AG09319 (cell line): ENCODE measurements around the gene TRIM31.

ENCODE experiments used
- DNase-seq: peaks from one replicate; pipeline ENCODE4 v3.0.0-alpha.2; 2010; ENCODE audit warnings: low read depth; ENCODE audit errors: extremely low read depth
- TF ChIP-seq, protein P1 (sequence below): IDR thresholded peaks from 2 replicates; pipeline ENCODE4 v1.5.1; 2011; ENCODE audit warnings: low read depth, mild to moderate bottlenecking, inconsistent platforms, low read length, moderate library complexity

TRIM31 gene

DNA sequence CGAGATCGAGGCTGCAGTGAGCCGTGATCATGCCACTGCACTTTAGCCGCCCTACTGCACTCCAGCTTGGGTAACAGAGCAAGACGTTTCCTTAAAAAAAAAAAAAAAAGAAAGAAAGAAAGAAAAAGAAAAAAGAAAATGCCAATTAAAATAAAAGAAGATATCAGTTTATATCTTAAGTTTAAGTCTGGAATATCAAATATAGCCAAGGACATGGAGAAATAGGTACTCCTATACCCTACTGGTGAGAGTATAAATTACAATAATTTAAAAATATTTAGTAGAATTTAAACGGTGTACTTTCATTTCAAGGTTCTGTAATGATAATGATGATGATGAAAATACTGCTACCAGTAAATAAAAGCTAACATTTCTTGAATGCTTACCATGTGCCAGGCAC is 3.8 kb upstream of the TRIM31 start:
- TF ChIP-seq, protein P1, sequence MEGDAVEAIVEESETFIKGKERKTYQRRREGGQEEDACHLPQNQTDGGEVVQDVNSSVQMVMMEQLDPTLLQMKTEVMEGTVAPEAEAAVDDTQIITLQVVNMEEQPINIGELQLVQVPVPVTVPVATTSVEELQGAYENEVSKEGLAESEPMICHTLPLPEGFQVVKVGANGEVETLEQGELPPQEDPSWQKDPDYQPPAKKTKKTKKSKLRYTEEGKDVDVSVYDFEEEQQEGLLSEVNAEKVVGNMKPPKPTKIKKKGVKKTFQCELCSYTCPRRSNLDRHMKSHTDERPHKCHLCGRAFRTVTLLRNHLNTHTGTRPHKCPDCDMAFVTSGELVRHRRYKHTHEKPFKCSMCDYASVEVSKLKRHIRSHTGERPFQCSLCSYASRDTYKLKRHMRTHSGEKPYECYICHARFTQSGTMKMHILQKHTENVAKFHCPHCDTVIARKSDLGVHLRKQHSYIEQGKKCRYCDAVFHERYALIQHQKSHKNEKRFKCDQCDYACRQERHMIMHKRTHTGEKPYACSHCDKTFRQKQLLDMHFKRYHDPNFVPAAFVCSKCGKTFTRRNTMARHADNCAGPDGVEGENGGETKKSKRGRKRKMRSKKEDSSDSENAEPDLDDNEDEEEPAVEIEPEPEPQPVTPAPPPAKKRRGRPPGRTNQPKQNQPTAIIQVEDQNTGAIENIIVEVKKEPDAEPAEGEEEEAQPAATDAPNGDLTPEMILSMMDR, result no peak
- no peak for DNase-seq

DNA sequence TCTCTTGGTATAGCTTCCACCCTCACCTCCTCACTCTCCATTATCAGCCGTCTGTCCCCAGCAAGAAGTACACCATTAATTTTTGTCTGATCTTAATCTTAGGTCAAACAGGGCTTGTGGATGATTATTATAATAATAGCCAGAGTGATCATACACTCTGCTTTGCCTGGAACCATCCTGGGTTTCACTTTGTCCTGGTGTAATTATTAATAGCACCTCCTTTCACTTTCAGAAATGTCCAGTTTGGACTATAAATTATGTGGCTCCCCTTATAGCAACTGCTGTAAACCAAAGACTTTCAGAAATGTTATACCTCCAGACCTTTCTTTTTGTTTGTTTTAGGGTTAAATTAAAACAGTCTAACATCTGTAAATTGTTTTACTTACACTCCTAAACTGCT is 951 bp upstream of the TRIM31 start:
- TF ChIP-seq, protein P1, result no peak
- no peak for DNase-seq

- no peak for DNase-seq
- TF ChIP-seq, protein P1, result no peak
These were observed 392 bp downstream of the TRIM31 start for GRCh38 chr6:30112402-30112994.

DNA sequence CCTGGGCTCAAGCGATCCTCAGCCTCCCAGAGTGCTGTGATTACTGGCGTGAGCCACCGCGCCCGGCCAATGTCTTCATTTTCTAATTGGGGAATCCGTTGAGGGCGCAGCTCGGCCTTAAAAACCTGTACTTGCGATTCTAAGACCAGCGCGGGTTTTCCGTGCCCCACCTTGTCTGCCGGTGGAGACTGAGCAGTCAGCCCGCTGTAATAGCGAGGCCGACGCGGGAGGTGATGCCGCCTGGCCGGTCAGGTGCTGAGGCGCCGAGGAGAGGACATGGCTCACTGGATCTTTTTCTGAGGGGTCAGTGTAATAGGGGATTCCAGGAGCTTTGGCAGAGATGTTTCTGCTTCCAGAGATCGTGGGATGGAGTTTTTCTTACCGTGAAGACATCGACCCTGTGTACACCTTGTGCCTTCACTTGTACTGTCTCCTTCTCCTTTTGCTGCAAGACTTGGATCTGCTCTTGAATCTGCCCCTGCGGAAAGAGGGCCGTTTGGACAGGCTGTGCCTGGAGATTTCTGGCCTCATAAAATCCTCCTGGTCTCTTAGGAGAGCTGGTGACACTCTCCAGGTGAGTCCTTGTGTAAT is 1.5 kb downstream of the TRIM31 start:
- DNase-seq, result no peak
- TF ChIP-seq, protein P1, result no peak

- DNase-seq, result no peak
- TF ChIP-seq, protein P1, result no peak
These were observed 8.2 kb downstream of the TRIM31 start for GRCh38 chr6:30104661-30105060.

GRCh38 chr6:30103872-30104179 is 9.1 kb downstream of the TRIM31 start:
- no peak for DNase-seq
- TF ChIP-seq, protein P1, result no peak

DNA sequence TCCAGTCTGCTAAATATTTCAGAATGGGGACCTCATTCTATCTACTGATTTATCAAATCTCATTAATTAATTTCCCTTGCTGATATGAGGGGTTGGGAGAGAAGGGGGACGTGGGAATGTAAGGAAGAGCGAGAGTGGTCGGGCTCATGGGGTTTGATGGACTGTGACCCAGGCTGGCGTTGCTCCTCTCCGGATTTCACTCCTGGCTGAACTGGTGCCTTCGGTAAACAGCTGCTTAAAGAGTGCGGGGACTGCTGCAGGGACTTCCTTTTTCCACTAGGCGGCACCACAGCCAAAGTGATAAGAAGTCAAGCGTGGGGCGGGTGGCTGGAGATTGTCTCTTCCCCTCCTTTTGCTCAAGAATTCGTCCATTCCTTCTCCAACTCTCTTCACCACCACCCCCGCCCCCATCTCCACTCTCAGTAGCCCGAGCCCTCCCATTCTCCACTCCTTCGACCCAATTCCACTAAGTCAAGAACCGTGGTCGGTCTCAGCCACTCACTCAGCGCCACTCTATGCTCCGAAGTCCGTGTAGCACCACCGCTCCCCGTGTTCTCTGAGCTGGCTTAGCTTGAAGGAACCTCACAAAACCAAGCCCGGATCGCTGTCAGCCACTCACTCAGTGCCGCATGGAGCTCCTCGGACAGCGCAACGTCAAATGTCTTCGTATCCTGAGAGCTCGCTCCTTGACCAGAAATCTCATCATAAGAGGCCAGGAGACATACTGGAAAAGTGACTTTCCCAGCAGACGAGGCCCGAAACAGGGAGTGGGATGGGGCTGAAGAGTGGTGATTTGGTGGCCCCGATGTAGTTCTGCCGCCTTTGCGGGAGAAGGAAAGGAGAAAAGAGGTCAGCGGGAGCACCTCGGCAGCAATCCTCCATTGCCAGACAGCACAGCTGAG is 9.7 kb downstream of the TRIM31 start:
- TF ChIP-seq, protein P1, result peak; percentile 96
- peak; percentile 62 for DNase-seq
